Measurements from ENCODE around the gene OR52E1.

GRCh38 chr11:5042091-5042490 is 27.3 kb upstream of the OR52E1 start:
- TF ChIP-seq POLR2A (IDR thresholded peaks at IDR 0.05), result no peak
- TF ChIP-seq EP300 (IDR thresholded peaks at IDR 0.05), result no peak
- no peak for TF ChIP-seq CTCF (IDR thresholded peaks at IDR 0.05)

All from tibial nerve (tissue), 4 donors.